Peyer's patch (tissue), 4 donors: Measurements from ENCODE around the gene MMP24.
"Not testable (repeated sequence)": the region's sequence is repeated elsewhere in the genome, so short reads cannot be mapped to it uniquely, and the experiment has no call there.

Source experiments
- POLR2A ChIP-seq, 2 donors: fragments of 450-650 bp; IDR thresholded peaks; one replicate each; pipeline ENCODE4 v1.5.1; 2017; ENCODE audit warnings: antibody characterized with exemption in 2 of 2, mild to moderate bottlenecking in 2 of 2, moderate library complexity in 2 of 2
- TF ChIP-seq, protein P1 (sequence below), 6 experiments: fragments of 450-650 bp in 4 of 6; fragments of 200-600 bp in 2 of 6; sonication (generic) in 1 of 6; IDR thresholded peaks; one replicate each; pipeline ENCODE4 v1.5.1; 2017 to 2019; ENCODE audit warnings: antibody characterized with exemption in 6 of 6, mild to moderate bottlenecking in 3 of 6, moderate library complexity in 1 of 6

DNA sequence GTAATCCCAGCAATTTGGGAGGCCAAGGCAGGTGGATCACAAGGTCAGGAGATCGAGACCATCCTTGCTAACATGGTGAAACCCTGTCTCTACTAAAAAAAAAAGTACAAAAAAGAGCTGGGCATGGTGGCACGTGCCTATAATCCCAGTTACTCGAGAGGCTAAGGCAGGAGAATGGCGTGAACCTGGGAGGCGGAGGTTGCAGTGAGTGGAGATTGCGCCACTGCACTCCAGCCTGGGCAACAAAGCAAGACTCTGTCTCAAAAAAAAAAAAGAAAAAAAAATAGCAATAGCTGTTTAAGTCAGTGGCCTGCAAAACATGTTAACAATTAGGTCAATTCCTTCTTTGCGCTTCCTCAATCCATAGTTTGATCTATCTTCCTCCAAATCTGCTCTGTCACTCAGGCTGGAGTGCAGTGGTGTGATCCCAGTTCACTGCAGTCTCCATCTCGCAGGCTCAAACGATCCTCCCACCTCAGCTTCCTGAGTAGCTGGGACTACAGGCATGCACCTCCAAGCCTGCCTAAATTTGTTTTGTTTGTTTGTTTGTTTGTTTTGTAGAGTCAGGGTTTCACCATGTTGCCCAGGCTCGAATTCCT lies 39.7 kb upstream of the MMP24 start:
- TF ChIP-seq, protein P1, sequence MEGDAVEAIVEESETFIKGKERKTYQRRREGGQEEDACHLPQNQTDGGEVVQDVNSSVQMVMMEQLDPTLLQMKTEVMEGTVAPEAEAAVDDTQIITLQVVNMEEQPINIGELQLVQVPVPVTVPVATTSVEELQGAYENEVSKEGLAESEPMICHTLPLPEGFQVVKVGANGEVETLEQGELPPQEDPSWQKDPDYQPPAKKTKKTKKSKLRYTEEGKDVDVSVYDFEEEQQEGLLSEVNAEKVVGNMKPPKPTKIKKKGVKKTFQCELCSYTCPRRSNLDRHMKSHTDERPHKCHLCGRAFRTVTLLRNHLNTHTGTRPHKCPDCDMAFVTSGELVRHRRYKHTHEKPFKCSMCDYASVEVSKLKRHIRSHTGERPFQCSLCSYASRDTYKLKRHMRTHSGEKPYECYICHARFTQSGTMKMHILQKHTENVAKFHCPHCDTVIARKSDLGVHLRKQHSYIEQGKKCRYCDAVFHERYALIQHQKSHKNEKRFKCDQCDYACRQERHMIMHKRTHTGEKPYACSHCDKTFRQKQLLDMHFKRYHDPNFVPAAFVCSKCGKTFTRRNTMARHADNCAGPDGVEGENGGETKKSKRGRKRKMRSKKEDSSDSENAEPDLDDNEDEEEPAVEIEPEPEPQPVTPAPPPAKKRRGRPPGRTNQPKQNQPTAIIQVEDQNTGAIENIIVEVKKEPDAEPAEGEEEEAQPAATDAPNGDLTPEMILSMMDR (IDR thresholded peaks at IDR 0.05), result not testable (repeated sequence)
- not testable (repeated sequence) for TF ChIP-seq POLR2A (IDR thresholded peaks at IDR 0.05)
